Sigmoid colon (tissue), 4 donors: ENCODE data around the gene FBXW4.

ENCODE experiments used
- CTCF ChIP-seq, 4 experiments: fragments of 450-650 bp in 3 of 4; fragments of 200-600 bp in 1 of 4; IDR thresholded peaks; one replicate each; pipeline ENCODE4 v1.5.1; 2016 to 2019; ENCODE audit warnings: antibody characterized with exemption in 4 of 4, mild to moderate bottlenecking in 3 of 4, moderate library complexity in 2 of 4
- EP300 ChIP-seq, 4 donors: sonication (generic); formaldehyde crosslinking; IDR thresholded peaks; one replicate each; pipeline ENCODE4 v1.6.1; 2017; ENCODE audit warnings: antibody characterized with exemption in 4 of 4
- POLR2A ChIP-seq, 2 donors: fragments of 450-650 bp; IDR thresholded peaks; one replicate each; pipeline ENCODE4 v1.6.1; 2016; ENCODE audit warnings: antibody characterized with exemption in 2 of 2, mild to moderate bottlenecking in 2 of 2, moderate library complexity in 2 of 2
- POLR2AphosphoS5 ChIP-seq, 4 donors: sonication (generic); formaldehyde crosslinking; IDR thresholded peaks; one replicate each; pipeline ENCODE4 v1.6.1; 2017; ENCODE audit warnings: antibody characterized with exemption in 4 of 4

- no peak for TF ChIP-seq EP300 (IDR thresholded peaks at IDR 0.05)
- TF ChIP-seq CTCF (IDR thresholded peaks at IDR 0.05): no peak
- peak; percentile 48 to 71 (median 59) for TF ChIP-seq POLR2AphosphoS5 (IDR thresholded peaks at IDR 0.05)
- TF ChIP-seq POLR2A (IDR thresholded peaks at IDR 0.05): no peak
These were observed 107.0 kb downstream of the FBXW4 start, which contains the start of the genes DPCD and POLL for GRCh38 chr10:101587725-101588653.
